Astrocyte (in vitro differentiated cells and primary cell): Measurements from ENCODE around the gene RNF150. TPM values are rescaled to one million over a fixed set of nuclear protein-coding genes. Genes with fewer than 3 reads are reported as not detected.

Source experiments
- DNase-seq: peaks from one replicate; pipeline ENCODE4 v3.0.0-alpha.2; 2010; ENCODE audit warnings: low read depth
- FAIRE-seq: peaks from 2 replicates; lab custom pipeline; 2011; peaks lifted over from hg19 to GRCh38; lab: Jason Lieb, UNC
- H2AFZ ChIP-seq: 2 replicates; pipeline ENCODE4 v1.6.0; 2012; ENCODE audit warnings: low read depth, low read length, inconsistent platforms
- H3K27ac ChIP-seq: 2 replicates; pipeline ENCODE4 v1.5.1; 2011; ENCODE audit warnings: low read depth, low read length, inconsistent platforms
- H3K27me3 ChIP-seq: 2 replicates; pipeline ENCODE4 v1.6.0; 2011; ENCODE audit warnings: low read length, inconsistent platforms; ENCODE audit not compliant: insufficient read depth
- H3K36me3 ChIP-seq: 2 replicates; pipeline ENCODE4 v1.5.1; 2011; ENCODE audit warnings: low read length, inconsistent platforms; ENCODE audit not compliant: insufficient read depth
- H3K4me1 ChIP-seq: 2 replicates; pipeline ENCODE4 v1.5.1; 2011; ENCODE audit warnings: low read length, inconsistent platforms; ENCODE audit not compliant: insufficient read depth
- H3K4me2 ChIP-seq: 2 replicates; pipeline ENCODE4 v1.6.0; 2012; ENCODE audit warnings: low read length, inconsistent platforms
- H3K4me3 ChIP-seq: 2 replicates; pipeline ENCODE4 v1.5.1; 2011; ENCODE audit warnings: low read depth, mild to moderate bottlenecking, low read length, inconsistent platforms; ENCODE audit not compliant: insufficient read depth
- H3K79me2 ChIP-seq: 2 replicates; pipeline ENCODE4 v1.6.0; 2012; ENCODE audit warnings: mild to moderate bottlenecking, low read length, inconsistent platforms; ENCODE audit not compliant: insufficient read depth
- H3K9ac ChIP-seq: 2 replicates; pipeline ENCODE4 v1.6.0; 2012; ENCODE audit warnings: mild to moderate bottlenecking, low read length, inconsistent platforms
- H3K9me3 ChIP-seq: 2 replicates; pipeline ENCODE4 v1.5.1; 2012; ENCODE audit warnings: low read depth, mild to moderate bottlenecking, low read length, inconsistent platforms; ENCODE audit not compliant: insufficient read depth
- H4K20me1 ChIP-seq: 2 replicates; pipeline ENCODE4 v1.6.0; 2012; ENCODE audit warnings: low read length, inconsistent platforms; ENCODE audit not compliant: insufficient read depth
- H3K27ac Mint-ChIP-seq: one replicate; pipeline ENCODE4 v1.8.0; 2021; ENCODE audit warnings: mild to moderate bottlenecking, mixed read lengths; ENCODE audit not compliant: unreplicated experiment
- H3K27me3 Mint-ChIP-seq: one replicate; pipeline ENCODE4 v1.8.0; 2021; ENCODE audit warnings: low read depth, mixed read lengths; ENCODE audit not compliant: unreplicated experiment
- H3K36me3 Mint-ChIP-seq: one replicate; pipeline ENCODE4 v1.8.0; 2021; ENCODE audit warnings: low read depth, mixed read lengths; ENCODE audit not compliant: unreplicated experiment
- H3K4me1 Mint-ChIP-seq: one replicate; pipeline ENCODE4 v1.8.0; 2021; ENCODE audit warnings: low read depth, mixed read lengths; ENCODE audit not compliant: unreplicated experiment
- H3K4me3 Mint-ChIP-seq: one replicate; pipeline ENCODE4 v1.8.0; 2021; ENCODE audit warnings: mild to moderate bottlenecking, moderate library complexity, mixed read lengths; ENCODE audit not compliant: unreplicated experiment
- H3K9me3 Mint-ChIP-seq: one replicate; pipeline ENCODE4 v1.8.0; 2021; ENCODE audit warnings: mild to moderate bottlenecking, mixed read lengths; ENCODE audit not compliant: unreplicated experiment
- EZH2 ChIP-seq: IDR thresholded peaks from 2 replicates; pipeline ENCODE4 v1.6.1; 2012; ENCODE audit warnings: mild to moderate bottlenecking, low read length, inconsistent platforms; ENCODE audit not compliant: insufficient read depth
- total RNA-seq: library from RNA; stranded (reverse); gene quantifications from 2 replicates; pipeline ENCODE4 v1.2.1, GENCODE V29; 2021
- TF ChIP-seq, protein P1 (sequence below): IDR thresholded peaks from 2 replicates; pipeline ENCODE4 v1.5.1; 2011; ENCODE audit warnings: low read depth, mild to moderate bottlenecking, inconsistent platforms, low read length, moderate library complexity; ENCODE audit not compliant: insufficient read depth

Gene RNF150
- total RNA-seq, 1 donor from 2014 or later = 5.2 TPM

DNA sequence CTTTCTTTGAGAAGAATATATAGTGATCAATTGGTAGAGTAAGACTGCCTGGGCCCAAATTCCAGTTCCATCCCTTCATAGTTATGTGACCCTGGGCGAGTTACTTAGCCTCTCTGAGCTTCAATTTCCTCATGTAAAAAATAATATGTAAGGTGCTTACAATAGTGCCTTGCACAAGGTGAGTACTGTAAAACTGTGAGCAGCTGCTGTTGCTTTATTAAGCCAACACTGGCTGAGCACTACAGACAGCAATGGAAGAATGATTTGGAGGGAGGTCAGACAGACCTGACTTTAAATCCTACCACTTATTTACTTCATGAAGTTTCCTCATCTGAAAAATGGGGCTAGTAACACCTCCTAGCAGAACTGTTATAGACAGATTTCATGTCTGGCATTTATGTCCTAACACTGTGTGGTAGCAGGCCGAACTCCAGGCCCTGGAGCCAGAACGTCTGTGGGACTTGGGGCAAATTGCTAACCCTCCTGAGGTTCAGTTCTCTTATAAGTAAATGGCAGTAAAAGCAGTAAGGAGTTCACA is 53.8 kb downstream of the RNF150 start:
- TF ChIP-seq, protein P1, sequence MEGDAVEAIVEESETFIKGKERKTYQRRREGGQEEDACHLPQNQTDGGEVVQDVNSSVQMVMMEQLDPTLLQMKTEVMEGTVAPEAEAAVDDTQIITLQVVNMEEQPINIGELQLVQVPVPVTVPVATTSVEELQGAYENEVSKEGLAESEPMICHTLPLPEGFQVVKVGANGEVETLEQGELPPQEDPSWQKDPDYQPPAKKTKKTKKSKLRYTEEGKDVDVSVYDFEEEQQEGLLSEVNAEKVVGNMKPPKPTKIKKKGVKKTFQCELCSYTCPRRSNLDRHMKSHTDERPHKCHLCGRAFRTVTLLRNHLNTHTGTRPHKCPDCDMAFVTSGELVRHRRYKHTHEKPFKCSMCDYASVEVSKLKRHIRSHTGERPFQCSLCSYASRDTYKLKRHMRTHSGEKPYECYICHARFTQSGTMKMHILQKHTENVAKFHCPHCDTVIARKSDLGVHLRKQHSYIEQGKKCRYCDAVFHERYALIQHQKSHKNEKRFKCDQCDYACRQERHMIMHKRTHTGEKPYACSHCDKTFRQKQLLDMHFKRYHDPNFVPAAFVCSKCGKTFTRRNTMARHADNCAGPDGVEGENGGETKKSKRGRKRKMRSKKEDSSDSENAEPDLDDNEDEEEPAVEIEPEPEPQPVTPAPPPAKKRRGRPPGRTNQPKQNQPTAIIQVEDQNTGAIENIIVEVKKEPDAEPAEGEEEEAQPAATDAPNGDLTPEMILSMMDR = no peak
- TF ChIP-seq EZH2 = no peak
- FAIRE-seq (no peak), DNase-seq (no peak)
- Histone ChIP-seq H3K79me2 (no peaks in the 10 kb centered on the region), H3K4me3 (no peak overlapping the region), H3K4me1 (no peaks in the 10 kb centered on the region), H3K36me3 (no peaks in the 10 kb centered on the region), H3K9ac (no peak overlapping the region), H3K4me2 (no peak overlapping the region), H3K27me3 (no peaks in the 10 kb centered on the region), H3K9me3 (no peaks in the 10 kb centered on the region), H3K27ac (no peak overlapping the region), H2AFZ (no peak overlapping the region), H4K20me1 (no peaks in the 10 kb centered on the region)
- no peak overlapping the region for H3K27ac Mint-ChIP-seq
- H3K36me3 Mint-ChIP-seq = no peaks in the 10 kb centered on the region
- no peaks in the 10 kb centered on the region for H3K4me1 Mint-ChIP-seq
- no peak overlapping the region for H3K4me3 Mint-ChIP-seq
- no peaks in the 10 kb centered on the region for H3K27me3 Mint-ChIP-seq
- H3K9me3 Mint-ChIP-seq = no peaks in the 10 kb centered on the region

DNA sequence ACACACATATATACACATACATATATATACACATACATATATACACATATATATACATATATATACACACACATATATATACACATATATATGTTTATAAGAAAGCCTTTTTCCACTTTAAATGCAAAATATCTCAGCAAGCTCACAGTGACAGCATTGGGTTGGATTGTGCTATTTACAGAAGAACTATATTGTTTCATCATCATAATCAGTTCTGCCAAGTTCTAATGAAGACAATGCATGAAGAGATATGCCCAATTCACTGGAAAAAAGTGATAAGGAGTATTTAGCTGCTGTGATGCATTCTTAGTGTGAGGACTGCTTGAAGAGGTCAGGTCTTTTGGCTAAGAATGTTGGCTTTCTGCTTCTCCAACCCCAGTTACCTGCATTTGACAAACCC is 54.4 kb downstream of the RNF150 start:
- no peak overlapping the region for H3K4me3 ChIP-seq
- H3K36me3 Mint-ChIP-seq = no peaks in the 10 kb centered on the region
- no peak overlapping the region for H3K27ac Mint-ChIP-seq
- no peaks in the 10 kb centered on the region for H3K27me3 Mint-ChIP-seq
- no peaks in the 10 kb centered on the region for H3K36me3 ChIP-seq
- TF ChIP-seq EZH2 = no peak
- TF ChIP-seq, protein P1 = no peak
- no peak overlapping the region for H3K4me3 Mint-ChIP-seq
- FAIRE-seq (no peak), DNase-seq (peak; percentile 69)
- no peak overlapping the region for H3K9ac ChIP-seq
- no peak overlapping the region for H2AFZ ChIP-seq
- H3K27me3 ChIP-seq = no peaks in the 10 kb centered on the region
- no peak overlapping the region for H3K27ac ChIP-seq
- no peaks in the 10 kb centered on the region for H3K4me1 ChIP-seq
- no peaks in the 10 kb centered on the region for H3K4me1 Mint-ChIP-seq
- no peaks in the 10 kb centered on the region for H3K9me3 ChIP-seq
- H3K79me2 ChIP-seq = no peaks in the 10 kb centered on the region
- no peaks in the 10 kb centered on the region for H4K20me1 ChIP-seq
- no peak overlapping the region for H3K4me2 ChIP-seq
- no peaks in the 10 kb centered on the region for H3K9me3 Mint-ChIP-seq

DNA sequence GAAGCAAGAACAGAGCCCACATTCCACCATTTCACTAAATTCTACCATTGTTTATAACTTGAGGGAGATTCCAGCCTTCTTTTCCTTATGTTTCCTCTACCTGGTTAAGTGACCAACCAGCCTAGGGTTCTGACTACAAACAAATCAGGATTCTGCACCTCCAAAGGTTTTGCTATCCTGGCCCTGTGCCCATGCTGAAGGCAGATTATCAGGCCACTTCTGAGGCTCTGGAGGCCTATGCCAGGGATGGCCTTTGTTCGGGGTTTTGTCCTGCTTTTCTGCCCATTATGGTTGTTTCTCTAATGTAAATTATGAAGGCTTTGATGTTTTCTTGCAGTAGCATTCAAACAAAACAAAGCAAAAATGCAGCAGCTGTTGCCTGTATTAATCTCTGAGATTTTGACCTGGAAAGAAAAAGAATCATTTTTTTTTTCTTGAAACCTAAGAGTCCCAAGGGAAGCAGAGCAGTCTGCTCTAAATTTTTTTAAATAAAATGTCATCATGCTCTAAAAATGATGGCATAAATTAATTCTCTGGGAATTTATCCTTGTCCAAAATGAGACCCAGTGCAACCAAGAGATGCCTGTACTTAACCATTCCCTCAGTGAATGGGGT is 55.6 kb downstream of the RNF150 start:
- H4K20me1 ChIP-seq = no peaks in the 10 kb centered on the region
- H3K27ac ChIP-seq = no peak overlapping the region
- no peaks in the 10 kb centered on the region for H3K4me1 ChIP-seq
- no peaks in the 10 kb centered on the region for H3K36me3 ChIP-seq
- no peak overlapping the region for H3K9ac ChIP-seq
- no peak overlapping the region for H3K27ac Mint-ChIP-seq
- no peaks in the 10 kb centered on the region for H3K4me1 Mint-ChIP-seq
- H3K27me3 Mint-ChIP-seq = no peaks in the 10 kb centered on the region
- H3K4me3 ChIP-seq = no peak overlapping the region
- TF ChIP-seq EZH2 = no peak
- TF ChIP-seq, protein P1 = no peak
- no peaks in the 10 kb centered on the region for H3K36me3 Mint-ChIP-seq
- no peak overlapping the region for H2AFZ ChIP-seq
- no peak overlapping the region for H3K4me2 ChIP-seq
- no peak for DNase-seq
- H3K79me2 ChIP-seq = no peaks in the 10 kb centered on the region
- H3K9me3 ChIP-seq = no peaks in the 10 kb centered on the region
- H3K4me3 Mint-ChIP-seq = no peak overlapping the region
- no peak for FAIRE-seq
- H3K27me3 ChIP-seq = no peaks in the 10 kb centered on the region
- no peaks in the 10 kb centered on the region for H3K9me3 Mint-ChIP-seq
